Activated CD4-positive, alpha-beta T cell treated with anti-CD3 and anti-CD28 coated beads, Interleukin-2, amount 10 ng/mL, durations not matched to agents 24 days and 14 days (primary cell): Measurements from ENCODE around the gene CFAP119. TPM values are rescaled to one million over a fixed set of nuclear protein-coding genes. Genes with fewer than 3 reads are reported as not detected.

Source experiments
- DNase-seq: peaks from one replicate; pipeline ENCODE4 v3.0.0; 2022
- H3K27ac Mint-ChIP-seq: one replicate; pipeline ENCODE4 v1.8.0; 2022; ENCODE audit warnings: mild to moderate bottlenecking, mixed read lengths
- H3K27me3 Mint-ChIP-seq: one replicate; pipeline ENCODE4 v1.8.0; 2022; ENCODE audit warnings: mixed read lengths
- H3K36me3 Mint-ChIP-seq: one replicate; pipeline ENCODE4 v1.8.0; 2022; ENCODE audit warnings: low read depth, mild to moderate bottlenecking, mixed read lengths
- H3K4me1 Mint-ChIP-seq: one replicate; pipeline ENCODE4 v1.8.0; 2021; ENCODE audit warnings: mixed read lengths
- H3K4me3 Mint-ChIP-seq: one replicate; pipeline ENCODE4 v1.8.0; 2022; ENCODE audit warnings: mild to moderate bottlenecking, moderate library complexity, mixed read lengths
- H3K9me3 Mint-ChIP-seq: one replicate; pipeline ENCODE4 v1.8.0; 2021; ENCODE audit warnings: mixed read lengths
- intact Hi-C: fragments of 100-400 bp; cut with micrococcal nuclease; formaldehyde crosslinking; loops from one replicate; pipeline ENCODE4 v1.15.1; 2023
- total RNA-seq: library from RNA; stranded (reverse); gene quantifications from 2 replicates; pipeline ENCODE4 v1.2.3, GENCODE V29; 2022

Gene CFAP119
- total RNA-seq, 1 donor from 2014 or later, result 4.0 TPM

DNA sequence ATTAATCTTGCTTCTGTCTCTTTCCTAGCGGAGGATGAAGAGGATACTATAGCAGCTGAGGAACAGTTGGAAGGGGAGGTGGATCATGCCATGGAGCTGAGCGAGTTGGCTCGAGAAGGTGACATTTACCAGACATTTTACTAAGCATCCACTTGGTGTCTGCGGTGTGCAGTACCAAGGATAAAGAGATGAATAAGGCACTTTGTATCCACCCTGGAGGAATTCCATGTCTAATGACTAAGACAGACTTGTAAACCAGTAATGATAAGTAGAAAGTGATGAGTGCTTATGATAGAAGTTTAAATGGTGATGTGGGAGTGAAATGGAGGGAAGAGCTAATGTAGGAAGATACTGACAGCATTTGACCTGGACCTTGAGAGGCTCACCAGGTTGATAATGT, 50.9 kb downstream of the CFAP119 start:
- Mint-ChIP-seq H3K36me3 (peaks cover 79% of the 10 kb centered on the region), H3K27me3 (no peaks in the 10 kb centered on the region), H3K4me3 (no peak overlapping the region), H3K4me1 (peaks cover 27% of the 10 kb centered on the region), H3K9me3 (no peaks in the 10 kb centered on the region), H3K27ac (no peak overlapping the region)
- intact Hi-C loops, result no loop called here
- no peak for DNase-seq

Other genes with a start within 250 kb of the CFAP119 start
- gene ZNF768, start 235.5 kb downstream of the CFAP119 start, total RNA-seq, result 12.9 and 14.8 TPM in 2 replicates
- gene ZNF747, start 227.2 kb downstream of the CFAP119 start, total RNA-seq, result 10.5 and 13.6 TPM in 2 replicates
- gene ZNF764, start 203.7 kb downstream of the CFAP119 start, total RNA-seq, result 13.9 and 14.9 TPM in 2 replicates
- gene ZNF688, start 190.3 kb downstream of the CFAP119 start, total RNA-seq, result 6.6 and 8.0 TPM in 2 replicates
- gene ZNF785, start 176.4 kb downstream of the CFAP119 start, total RNA-seq, result 17.1 and 17.8 TPM in 2 replicates
- gene ZNF689, start 151.7 kb downstream of the CFAP119 start, total RNA-seq, result 14.0 and 14.6 TPM in 2 replicates
- 82.2 and 86.7 TPM in 2 replicates for gene PRR14, start 111.1 kb downstream of the CFAP119 start, total RNA-seq
- gene FBRS, start 103.6 kb downstream of the CFAP119 start, total RNA-seq, result 121 and 124 TPM in 2 replicates
- gene SRCAP, start 62.9 kb downstream of the CFAP119 start, total RNA-seq, result 90.4 and 91.6 TPM in 2 replicates
- 39.5 and 41.0 TPM in 2 replicates for gene PHKG2, start 13.6 kb downstream of the CFAP119 start, total RNA-seq
- gene RNF40, start 260 bp upstream of the CFAP119 start, total RNA-seq, result 95.4 and 100 TPM in 2 replicates
- gene ZNF629, start 25.1 kb upstream of the CFAP119 start, total RNA-seq, result 2.5 and 2.6 TPM in 2 replicates
- gene BCL7C, start 132.0 kb upstream of the CFAP119 start, total RNA-seq, result 23.9 and 24.5 TPM in 2 replicates
- gene CTF1, start 134.6 kb upstream of the CFAP119 start, total RNA-seq, result 0.17 and 0.33 TPM in 2 replicates
- 35.9 and 36.5 TPM in 2 replicates for gene FBXL19, start 161.5 kb upstream of the CFAP119 start, total RNA-seq
- 11.8 and 12.7 TPM in 2 replicates for gene ORAI3, start 187.0 kb upstream of the CFAP119 start, total RNA-seq
- 30.7 and 31.5 TPM in 2 replicates for gene SETD1A, start 195.7 kb upstream of the CFAP119 start, total RNA-seq
- gene HSD3B7, start 223.1 kb upstream of the CFAP119 start, total RNA-seq, result 2.9 and 3.2 TPM in 2 replicates
- gene STX1B, start 248.6 kb upstream of the CFAP119 start, total RNA-seq, result 0.75 and 0.78 TPM in 2 replicates